Measurements from ENCODE around the gene PBX2.
A peak's percentile ranks its signal among the peaks of the same experiment; 100 is the strongest.

Gene PBX2

GRCh38 chr6:32163559-32164258 is 26.3 kb downstream of the PBX2 start:
- Mint-ChIP-seq H3K4me1 (peaks cover 8 to 17% of the 10 kb centered on the region in 2 donors), H3K4me3 (no peak overlapping the region), H3K27me3 (no peaks in the 10 kb centered on the region), H3K36me3 (peaks cover 22 to 38% of the 10 kb centered on the region in 2 donors), H3K27ac (no peak overlapping the region), H3K9me3 (no peaks in the 10 kb centered on the region)
- DNase-seq: no peak
- no peak for ATAC-seq (replicated peaks)

DNA sequence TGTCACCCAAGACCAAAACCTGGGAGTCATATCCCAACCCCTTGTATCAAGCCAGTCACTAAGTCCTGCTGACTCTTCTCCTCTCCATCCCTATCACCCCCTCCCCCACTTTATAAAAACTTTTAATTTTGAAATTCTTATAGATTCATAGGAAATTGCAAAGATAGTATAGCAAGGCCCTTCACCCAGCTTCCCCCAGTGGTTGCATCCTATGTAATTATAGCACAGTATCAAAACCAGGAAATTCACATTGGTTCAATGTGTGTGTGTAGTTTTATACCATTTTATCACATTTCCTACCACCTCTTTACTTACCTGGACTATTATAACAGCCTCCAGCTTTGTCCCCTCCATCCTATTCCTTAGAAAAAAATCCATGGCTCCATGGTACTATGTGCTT is 31.9 kb downstream of the PBX2 start:
- DNase-seq (no peak), ATAC-seq (replicated peaks) (no peak)
- Mint-ChIP-seq H3K4me3 (no peak overlapping the region), H3K36me3 (peaks cover 14 to 30% of the 10 kb centered on the region in 2 donors), H3K27me3 (peaks cover 3 to 15% of the 10 kb centered on the region in 2 donors), H3K27ac (no peak overlapping the region), H3K9me3 (no peaks in the 10 kb centered on the region), H3K4me1 (peaks cover 19 to 27% of the 10 kb centered on the region in 2 donors)

- peaks cover 14 to 26% of the 10 kb centered on the region in 2 donors for H3K27me3 Mint-ChIP-seq
- DNase-seq (no peak), ATAC-seq (replicated peaks) (no peak)
- H3K4me3 Mint-ChIP-seq: no peak overlapping the region
- H3K27ac Mint-ChIP-seq: no peak overlapping the region
- no peaks in the 10 kb centered on the region for H3K9me3 Mint-ChIP-seq
- peaks cover 11 to 20% of the 10 kb centered on the region in 2 donors for H3K36me3 Mint-ChIP-seq
- H3K4me1 Mint-ChIP-seq: peaks cover 26 to 29% of the 10 kb centered on the region in 2 donors
These were observed 33.1 kb downstream of the PBX2 start for GRCh38 chr6:32156891-32157290.

DNA sequence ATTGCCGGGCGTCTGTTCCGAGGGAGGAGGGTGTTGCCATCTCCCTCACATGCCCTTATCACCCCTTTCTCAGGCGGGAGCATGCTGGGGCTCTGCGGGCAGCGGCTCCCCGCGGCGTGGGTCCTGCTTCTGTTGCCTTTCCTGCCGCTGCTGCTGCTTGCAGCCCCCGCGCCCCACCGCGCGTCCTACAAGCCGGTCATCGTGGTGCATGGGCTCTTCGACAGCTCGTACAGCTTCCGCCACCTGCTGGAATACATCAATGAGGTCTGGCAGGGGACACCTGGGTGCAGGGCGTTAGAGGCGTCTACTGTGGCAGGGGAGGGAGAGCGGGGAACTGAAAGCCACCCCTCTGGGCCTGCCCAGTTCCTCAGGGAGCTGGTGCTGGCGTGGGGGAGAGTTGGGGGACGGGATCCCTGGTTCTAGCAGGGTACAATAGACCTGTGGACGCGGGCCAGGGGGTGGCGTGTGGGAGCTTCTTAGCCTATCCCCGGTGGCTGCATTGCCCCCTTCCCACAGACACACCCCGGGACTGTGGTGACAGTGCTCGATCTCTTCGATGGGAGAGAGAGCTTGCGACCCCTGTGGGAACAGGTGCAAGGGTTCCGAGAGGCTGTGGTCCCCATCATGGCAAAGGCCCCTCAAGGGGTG is 35.4 kb downstream of the PBX2 start:
- Mint-ChIP-seq H3K4me3 (peak overlapping the region; percentile 89 to 98), H3K36me3 (peaks cover 11 to 20% of the 10 kb centered on the region in 2 donors), H3K27me3 (peaks cover 35 to 49% of the 10 kb centered on the region in 2 donors), H3K27ac (peak overlapping the region; percentile 94), H3K4me1 (peaks cover 39% of the 10 kb centered on the region in 2 donors), H3K9me3 (no peaks in the 10 kb centered on the region)
- ATAC-seq (replicated peaks): peak; percentile 87
- peak; percentile 67 for DNase-seq

- Mint-ChIP-seq H3K9me3 (no peaks in the 10 kb centered on the region), H3K4me3 (peak within 1 kb of the TSS; percentile 89 to 98), H3K36me3 (peaks cover 13 to 23% of the 10 kb centered on the region in 2 donors), H3K4me1 (peaks cover 42 to 44% of the 10 kb centered on the region in 2 donors), H3K27me3 (peaks cover 41 to 54% of the 10 kb centered on the region in 2 donors), H3K27ac (peak within 1 kb of the TSS; percentile 94)
- DNase-seq: peak; percentile 66
- peak; percentile 72 to 73 for ATAC-seq (replicated peaks)
These were observed 36.2 kb downstream of the PBX2 start, which contains the start of gene PPT2 for GRCh38 chr6:32153564-32154513. PPT2 (plus strand) TSS chr6:32154141; CDS start chr6:32154595, 454 bp downstream.

- Mint-ChIP-seq H3K9me3 (no peaks in the 10 kb centered on the region), H3K36me3 (peaks cover 11 to 23% of the 10 kb centered on the region in 2 donors), H3K27me3 (peaks cover 50 to 63% of the 10 kb centered on the region in 2 donors), H3K27ac (peak overlapping the region; percentile 16), H3K4me1 (peaks cover 51 to 52% of the 10 kb centered on the region in 2 donors), H3K4me3 (peak overlapping the region; percentile 89 to 98)
- no peak for ATAC-seq (replicated peaks)
- DNase-seq: no peak
These were observed 37.0 kb downstream of the PBX2 start for GRCh38 chr6:32152769-32153563.

- Mint-ChIP-seq H3K4me1 (peaks cover 52 to 53% of the 10 kb centered on the region in 2 donors), H3K36me3 (peaks cover 3 to 16% of the 10 kb centered on the region in 2 donors), H3K9me3 (no peaks in the 10 kb centered on the region), H3K27ac (peak within 1 kb of the TSS; percentile 16), H3K27me3 (peaks cover 57 to 71% of the 10 kb centered on the region in 2 donors), H3K4me3 (no peak within 1 kb of the TSS)
- ATAC-seq (replicated peaks) (no peak), DNase-seq (no peak)
These were observed 37.9 kb downstream of the PBX2 start, which contains the start of gene PRRT1 for GRCh38 chr6:32151863-32152768. PRRT1 (minus strand) TSS chr6:32151939; CDS start chr6:32151827, 112 bp downstream.

- DNase-seq (no peak), ATAC-seq (replicated peaks) (no peak)
- H3K36me3 Mint-ChIP-seq: peaks cover 3 to 16% of the 10 kb centered on the region in 2 donors
- H3K4me1 Mint-ChIP-seq: peaks cover 52 to 53% of the 10 kb centered on the region in 2 donors
- H3K27me3 Mint-ChIP-seq: peaks cover 65 to 78% of the 10 kb centered on the region in 2 donors
- H3K4me3 Mint-ChIP-seq: no peak overlapping the region
- H3K27ac Mint-ChIP-seq: no peak overlapping the region
- no peaks in the 10 kb centered on the region for H3K9me3 Mint-ChIP-seq
These were observed 38.7 kb downstream of the PBX2 start for GRCh38 chr6:32151181-32151862.

DNA sequence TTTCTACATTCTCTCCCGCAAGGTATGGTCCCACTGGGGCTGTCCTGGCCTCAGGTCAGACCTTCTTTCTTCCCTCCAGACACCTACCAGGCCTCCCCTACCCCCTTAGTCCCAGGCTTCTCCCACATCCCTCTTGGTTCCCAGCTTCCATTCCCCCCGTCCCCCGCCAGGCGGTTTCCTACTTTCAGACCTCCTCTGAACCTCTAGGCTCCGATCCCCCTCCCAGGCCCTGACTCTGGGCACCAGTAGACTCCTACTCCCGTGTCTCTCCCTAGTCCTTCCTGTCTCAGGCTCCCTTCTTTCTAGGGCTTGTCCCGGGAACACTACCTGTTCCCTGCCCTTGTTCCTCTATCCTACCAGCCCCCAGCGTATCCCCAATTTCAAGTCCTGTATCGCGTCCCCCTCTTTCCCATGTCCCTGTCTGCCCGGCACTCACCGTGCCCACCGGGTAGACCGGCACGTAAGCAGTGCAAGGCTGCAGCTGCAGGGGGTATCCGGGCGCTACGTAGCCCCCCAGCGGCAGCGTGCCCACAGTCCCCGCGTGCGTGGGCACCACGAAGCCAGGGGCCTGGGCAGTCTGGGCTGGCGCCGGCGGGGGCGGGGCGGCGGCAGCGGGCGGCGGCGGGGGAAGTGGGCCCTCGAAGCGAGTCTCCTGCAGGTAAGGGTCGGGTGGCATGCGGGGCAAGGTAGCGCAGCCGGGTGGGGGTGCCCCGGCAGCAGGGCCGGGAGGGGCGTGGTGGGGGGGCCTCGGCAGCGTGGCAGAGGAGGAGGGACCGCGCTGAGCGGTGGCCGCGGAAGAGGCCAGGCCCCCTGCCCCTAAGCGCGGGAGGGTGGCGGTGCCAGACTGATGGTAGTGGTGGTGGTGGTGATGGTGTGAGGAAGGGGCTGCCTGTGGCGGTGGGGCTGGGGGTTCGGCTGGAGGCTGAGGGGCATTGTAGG is 39.8 kb downstream of the PBX2 start:
- ATAC-seq (replicated peaks) (no peak), DNase-seq (no peak)
- Mint-ChIP-seq H3K36me3 (peaks cover 3 to 13% of the 10 kb centered on the region in 2 donors), H3K4me3 (peak overlapping the region in 1 of 2 donors; percentile 20), H3K27me3 (peaks cover 69 to 85% of the 10 kb centered on the region in 2 donors), H3K9me3 (no peaks in the 10 kb centered on the region), H3K4me1 (peaks cover 47 to 48% of the 10 kb centered on the region in 2 donors), H3K27ac (peak overlapping the region; percentile 6)

DNA sequence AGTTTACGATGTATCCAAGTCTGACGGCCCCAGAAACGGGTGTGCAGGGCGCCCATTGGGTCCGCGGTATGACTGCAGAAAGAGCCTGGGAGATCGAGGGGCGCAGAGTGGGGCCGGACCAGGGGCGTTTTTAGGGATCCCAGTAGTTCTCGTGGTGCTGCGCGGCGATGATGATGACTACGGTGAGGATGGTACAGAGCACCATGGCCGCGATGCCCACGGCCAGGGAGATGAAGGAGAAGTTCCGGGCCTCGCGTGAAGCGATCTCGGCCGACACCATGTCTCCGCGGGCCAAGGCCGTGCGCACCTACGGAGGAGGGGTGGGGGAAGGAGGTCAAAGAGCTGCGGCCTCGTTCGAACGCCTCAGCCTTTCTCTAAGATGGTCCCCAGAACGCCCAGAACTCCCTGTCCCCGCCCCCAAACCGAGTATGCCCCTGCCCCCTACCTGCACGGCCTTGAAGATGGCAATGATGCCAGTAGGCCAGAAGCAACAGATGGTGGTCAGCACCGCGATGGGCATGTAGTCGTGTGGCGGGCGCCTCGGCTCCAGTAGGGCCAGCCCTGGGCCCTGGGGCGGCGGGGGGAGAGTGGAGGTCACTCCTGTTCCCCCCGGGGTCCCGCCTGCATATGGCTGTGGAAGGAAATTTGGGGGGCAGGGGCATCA is 40.8 kb downstream of the PBX2 start:
- H3K27me3 Mint-ChIP-seq: peaks cover 69 to 83% of the 10 kb centered on the region in 2 donors
- H3K4me3 Mint-ChIP-seq: peak overlapping the region; percentile 77 to 87
- H3K27ac Mint-ChIP-seq: no peak overlapping the region
- H3K4me1 Mint-ChIP-seq: peaks cover 39% of the 10 kb centered on the region in 2 donors
- no peak for DNase-seq
- no peaks in the 10 kb centered on the region for H3K9me3 Mint-ChIP-seq
- ATAC-seq (replicated peaks): peak in 1 of 2 donors; percentile 27
- H3K36me3 Mint-ChIP-seq: peaks cover 3 to 12% of the 10 kb centered on the region in 2 donors

Measured in stimulated activated naive B cell treated with anti-CD40 and anti-IgM and Interleukin-4, amounts not matched to agents 10 μg/mL and 1 μg/mL and 100 μg/mL, for 72 hours (primary cell).